DOHH2 (cell line): ENCODE data around the gene INTS7.

Experiments
- EZH2phosphoT487 ChIP-seq: fragments of 200-600 bp; sonication (generic); IDR thresholded peaks from 2 replicates; pipeline ENCODE4 v1.6.1; 2017; ENCODE audit warnings: borderline replicate concordance, mild to moderate bottlenecking, antibody characterized with exemption, low read length, moderate library complexity, mixed read lengths
- TF ChIP-seq, protein P1 (sequence below): fragments of 200-600 bp; sonication (generic); IDR thresholded peaks from one replicate; pipeline ENCODE4 v1.5.1; 2014; ENCODE audit warnings: antibody characterized with exemption, mild to moderate bottlenecking, low read depth, low read length; ENCODE audit not compliant: poor library complexity, severe bottlenecking

DNA sequence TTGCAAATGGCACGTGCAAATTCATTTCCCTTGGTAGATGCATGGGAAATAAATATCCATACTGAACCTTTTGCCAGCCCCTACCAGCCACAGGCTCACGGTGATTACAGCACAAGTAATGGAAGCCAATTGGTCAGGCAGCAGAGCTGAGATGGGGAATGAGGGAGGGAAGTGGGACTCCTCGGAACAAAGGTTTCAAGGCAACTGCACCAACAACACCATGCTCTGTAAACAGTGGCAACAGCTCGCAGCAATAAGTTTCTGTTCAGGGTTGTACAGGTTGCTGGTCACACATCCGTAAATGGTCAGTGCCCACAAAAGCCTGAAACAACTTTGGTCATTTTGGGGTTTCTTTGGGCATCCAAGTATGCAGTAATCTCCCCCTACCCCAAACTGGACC is 142.1 kb downstream of the INTS7 start:
- TF ChIP-seq, protein P1, sequence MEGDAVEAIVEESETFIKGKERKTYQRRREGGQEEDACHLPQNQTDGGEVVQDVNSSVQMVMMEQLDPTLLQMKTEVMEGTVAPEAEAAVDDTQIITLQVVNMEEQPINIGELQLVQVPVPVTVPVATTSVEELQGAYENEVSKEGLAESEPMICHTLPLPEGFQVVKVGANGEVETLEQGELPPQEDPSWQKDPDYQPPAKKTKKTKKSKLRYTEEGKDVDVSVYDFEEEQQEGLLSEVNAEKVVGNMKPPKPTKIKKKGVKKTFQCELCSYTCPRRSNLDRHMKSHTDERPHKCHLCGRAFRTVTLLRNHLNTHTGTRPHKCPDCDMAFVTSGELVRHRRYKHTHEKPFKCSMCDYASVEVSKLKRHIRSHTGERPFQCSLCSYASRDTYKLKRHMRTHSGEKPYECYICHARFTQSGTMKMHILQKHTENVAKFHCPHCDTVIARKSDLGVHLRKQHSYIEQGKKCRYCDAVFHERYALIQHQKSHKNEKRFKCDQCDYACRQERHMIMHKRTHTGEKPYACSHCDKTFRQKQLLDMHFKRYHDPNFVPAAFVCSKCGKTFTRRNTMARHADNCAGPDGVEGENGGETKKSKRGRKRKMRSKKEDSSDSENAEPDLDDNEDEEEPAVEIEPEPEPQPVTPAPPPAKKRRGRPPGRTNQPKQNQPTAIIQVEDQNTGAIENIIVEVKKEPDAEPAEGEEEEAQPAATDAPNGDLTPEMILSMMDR: no peak
- TF ChIP-seq EZH2phosphoT487: no peak
